Left forelimb (tissue), 1 donor: Measurements from ENCODE around the gene MED9.
"Not testable (repeated sequence)": the region's sequence is repeated elsewhere in the genome, so short reads cannot be mapped to it uniquely, and the experiment has no call there.

ENCODE experiments used
- DNase-seq: peaks from one replicate; pipeline ENCODE4 v3.0.0-alpha.2; 2018; ENCODE audit warnings: low spot score

Gene MED9

DNA sequence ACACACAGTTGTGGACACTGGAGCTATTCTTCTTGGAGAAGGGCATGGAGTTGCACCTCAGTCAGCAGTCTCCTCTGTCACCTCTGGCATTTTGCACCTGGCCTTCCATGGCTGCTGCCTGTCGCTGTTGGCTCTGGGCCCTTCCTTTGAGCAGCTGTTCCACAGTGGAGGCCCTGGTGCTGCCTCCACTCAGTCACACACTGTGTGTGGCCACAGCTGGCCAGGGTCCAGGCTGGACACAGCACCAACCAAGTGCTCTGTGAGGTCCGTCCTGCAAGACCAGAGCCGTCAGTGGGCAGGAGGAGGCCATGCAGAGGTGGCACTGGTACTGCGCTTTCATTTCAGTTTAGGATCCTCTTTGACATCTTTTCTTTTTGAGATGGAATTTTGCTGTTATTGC lies 21.6 kb upstream of the MED9 start:
- no peak for DNase-seq

DNA sequence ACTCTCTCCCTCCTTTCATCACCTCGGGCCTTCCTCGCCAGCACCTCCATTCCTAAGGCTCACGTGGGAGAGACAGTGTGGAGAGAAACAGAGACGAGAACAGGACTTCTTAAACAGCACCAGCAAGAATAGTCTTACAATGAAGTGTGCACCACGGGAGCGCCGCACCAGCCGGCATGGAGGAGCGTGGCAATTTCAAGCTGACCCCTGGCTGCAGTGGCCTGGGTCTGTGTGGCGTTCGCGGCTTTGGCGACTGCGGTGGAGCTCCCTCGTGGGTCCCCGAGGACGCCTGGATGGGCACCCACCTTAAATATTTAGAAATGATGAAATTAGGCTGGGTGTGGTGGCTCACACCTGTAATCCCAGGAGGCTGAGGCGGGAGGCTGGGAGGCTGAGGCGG lies 20.5 kb upstream of the MED9 start:
- no peak for DNase-seq

DNA sequence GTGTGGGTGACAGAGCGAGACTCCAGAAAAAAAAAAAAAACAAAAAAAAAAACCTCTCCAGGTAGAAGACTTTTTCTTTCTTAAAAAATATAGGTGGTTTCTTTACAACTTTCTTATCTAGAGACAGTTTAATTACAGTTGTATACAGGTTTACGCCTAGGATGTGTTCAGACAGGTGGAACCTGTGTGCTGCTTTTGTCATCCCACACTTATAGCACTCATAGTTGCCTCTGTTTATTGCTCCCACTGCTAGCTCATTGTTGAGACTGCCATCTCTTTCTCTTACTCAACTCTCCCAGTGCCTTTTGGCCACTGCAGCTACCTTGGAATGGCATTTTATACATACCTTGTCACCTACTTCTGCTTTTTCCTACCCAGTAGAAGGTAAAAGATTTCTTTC lies 19.1 kb upstream of the MED9 start:
- DNase-seq: no peak

DNA sequence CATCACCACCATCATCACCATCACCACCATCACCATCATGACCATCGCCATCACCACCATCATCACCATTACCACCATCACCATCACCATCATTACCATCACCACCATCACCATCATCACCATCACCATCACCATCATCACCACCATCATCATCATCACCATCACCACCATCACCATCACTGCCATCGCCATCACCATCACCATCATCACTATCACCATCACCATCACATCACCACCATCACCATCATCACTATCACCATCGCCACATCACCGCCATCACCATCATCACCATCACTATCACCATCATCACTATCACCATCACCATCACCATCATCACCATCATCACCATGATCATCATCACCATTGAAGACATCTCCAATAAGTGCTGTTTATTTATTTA lies 16.8 kb upstream of the MED9 start:
- no peak for DNase-seq

DNA sequence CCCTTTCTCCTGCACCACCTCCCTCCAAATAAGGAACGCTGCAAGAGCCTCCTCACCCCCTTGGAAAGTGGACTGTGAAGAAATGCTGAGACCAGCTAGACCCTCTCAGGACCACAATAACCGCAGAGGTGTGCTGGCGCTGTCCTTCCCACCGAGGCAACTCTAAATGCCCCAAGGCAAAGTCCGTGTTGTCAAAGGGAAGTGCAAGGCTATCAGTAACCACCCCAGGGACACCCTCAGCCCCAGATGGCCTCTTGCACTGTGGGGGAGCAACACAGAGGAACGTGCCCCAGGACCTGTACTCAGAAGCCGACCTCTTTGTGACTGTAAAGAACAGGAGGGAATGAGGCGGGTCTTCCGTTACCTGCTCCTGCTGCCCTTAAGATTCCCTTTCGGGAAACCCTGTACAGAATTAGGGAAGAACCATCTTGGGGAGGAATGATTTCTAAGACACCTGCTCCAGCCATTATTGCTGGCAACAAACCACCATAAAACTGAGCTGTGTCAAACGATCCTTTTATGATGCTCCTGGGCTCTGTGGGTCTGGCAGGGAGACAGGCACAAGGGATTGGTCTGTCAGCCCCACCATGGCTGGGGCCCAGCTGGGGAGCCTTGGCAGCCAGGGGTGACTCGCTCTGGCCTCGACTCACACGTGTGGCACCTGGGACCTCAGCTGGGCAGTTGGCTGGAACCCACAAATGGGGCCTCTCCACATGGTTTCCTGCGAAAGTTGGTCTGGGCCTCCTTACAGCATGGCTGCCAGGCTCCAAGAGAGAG lies 14.6 kb upstream of the MED9 start:
- no peak for DNase-seq

DNA sequence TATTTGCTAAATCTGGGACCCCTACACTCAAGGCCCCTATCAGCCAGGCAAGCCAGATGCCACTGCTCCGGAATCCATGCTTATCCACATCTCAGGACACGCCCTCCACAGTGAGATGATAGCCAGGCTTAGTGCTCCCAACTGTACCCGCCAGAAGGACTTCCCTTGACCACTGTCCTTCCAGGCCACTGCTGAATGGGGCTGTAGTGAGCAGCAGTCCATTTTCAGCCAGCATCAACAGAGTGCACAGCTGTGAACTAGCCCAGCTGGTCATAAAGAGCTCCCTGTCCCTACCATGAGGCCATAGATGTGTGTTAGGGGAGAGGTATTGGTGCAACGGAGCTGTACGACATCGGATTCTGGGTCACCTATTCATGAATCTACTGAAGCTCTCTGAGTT lies 13.0 kb upstream of the MED9 start:
- no peak for DNase-seq

DNA sequence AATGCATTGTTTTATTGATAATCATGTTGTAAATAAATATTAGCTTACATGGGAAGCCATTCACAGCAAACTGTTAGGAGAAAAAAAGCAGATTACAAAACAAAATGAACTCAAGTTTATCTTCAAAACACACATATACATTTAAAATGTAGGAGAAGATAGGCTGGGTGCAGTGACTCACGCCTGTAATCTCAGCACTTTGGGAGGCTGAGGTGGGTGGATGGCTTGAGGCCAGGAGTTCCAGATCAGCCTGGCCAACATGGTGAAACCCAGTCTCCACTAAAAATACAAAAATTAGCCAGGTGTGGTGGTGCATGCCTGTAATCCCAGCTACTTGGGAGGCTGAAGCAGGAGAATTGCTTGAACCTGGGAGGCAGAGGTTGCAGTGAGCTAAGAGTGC lies 10.9 kb upstream of the MED9 start:
- not testable (repeated sequence) for DNase-seq

DNA sequence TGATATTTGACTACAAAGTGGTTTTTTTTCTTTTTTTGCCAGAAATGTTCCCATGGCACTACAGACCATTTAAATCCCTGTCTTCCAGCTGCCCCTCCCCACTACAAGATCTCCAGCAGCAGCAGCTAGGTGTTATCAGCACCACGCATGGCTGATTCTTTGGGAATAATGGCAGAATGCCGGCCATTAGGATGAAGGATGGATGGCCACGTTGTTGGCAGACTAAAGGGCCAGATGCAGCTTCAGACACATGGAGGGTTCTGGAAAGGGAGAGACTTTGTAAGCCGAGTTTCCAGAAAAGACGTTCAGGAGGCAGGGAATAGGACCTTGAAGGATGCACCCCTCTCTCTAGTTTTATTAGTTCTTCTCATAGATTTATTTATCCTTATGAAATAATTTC lies 10.3 kb upstream of the MED9 start:
- DNase-seq: no peak

DNA sequence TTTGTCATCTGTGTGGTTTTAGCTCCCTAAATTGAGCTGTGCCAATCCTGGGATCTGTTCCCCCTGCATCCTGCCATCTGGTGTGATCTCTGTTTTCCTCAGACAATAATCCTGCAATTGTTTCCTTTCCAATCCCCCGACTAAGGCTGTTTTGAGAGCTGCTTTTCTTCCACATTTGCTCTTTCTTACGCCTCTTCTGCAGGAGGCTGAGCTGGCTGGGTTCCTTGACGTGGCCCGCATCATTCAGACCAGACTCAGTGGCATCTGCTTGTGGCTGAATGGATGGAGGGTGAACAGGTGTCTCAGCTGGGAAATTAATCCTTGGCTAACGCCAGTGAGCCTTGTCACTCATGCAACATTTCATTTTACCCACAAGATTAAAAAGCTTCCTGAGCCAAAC lies 9.8 kb upstream of the MED9 start:
- DNase-seq: no peak

DNA sequence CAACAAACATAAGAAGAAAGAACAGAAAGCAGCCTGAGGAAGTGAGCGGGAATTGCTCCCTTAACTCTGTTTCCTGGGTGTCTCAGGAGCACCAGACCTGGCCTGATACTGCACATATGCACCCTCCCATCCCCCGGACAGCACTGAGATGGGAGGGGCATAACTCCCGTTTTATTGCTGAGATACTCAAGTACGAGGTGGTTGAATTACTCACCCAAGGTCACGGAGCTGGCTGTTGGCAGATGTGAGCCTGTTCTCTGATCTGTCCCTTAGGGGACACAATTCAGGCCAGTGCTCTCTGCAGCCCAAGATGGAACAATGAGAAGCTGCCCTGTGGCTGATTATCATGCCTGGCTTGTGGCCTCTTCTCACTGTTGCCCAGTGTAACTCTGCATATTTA lies 9.1 kb upstream of the MED9 start:
- DNase-seq: no peak

DNA sequence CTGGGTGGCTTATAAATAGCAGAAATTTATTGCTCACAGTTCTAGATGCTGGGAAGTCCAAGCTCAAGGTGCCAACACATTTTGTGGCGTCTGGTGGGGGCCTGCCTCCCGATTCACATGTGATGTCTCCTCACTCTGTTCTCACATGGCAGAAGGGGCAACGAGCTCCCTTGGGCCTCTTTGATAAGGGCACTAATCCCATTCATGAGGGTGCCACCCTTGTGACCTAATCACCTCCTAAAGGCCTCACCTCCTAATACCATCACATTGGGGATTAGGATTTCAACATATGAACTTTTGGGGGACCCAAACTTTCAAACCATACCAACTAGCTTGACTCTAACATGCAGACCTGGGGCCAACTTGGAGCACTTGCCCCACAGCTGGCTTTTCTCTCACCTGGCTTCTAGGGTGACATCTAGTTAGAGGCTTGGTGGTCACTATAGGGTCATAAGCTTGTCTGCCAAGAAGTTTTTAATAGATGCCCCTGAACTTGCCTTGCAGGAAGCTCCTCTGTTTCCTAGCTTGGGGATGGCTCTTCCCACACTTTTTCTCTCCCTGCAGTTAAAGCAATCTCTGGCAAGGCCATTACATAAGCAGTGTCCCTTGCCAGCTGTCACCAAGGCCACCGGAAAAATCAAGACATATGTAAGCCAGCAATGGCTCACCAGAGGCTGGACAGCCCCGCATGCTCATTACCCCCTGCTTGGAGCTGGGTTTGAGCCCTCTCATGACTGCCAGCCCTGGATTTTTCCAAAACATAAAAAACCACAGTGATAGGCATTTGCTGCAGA lies 8.4 kb upstream of the MED9 start:
- DNase-seq: no peak

DNA sequence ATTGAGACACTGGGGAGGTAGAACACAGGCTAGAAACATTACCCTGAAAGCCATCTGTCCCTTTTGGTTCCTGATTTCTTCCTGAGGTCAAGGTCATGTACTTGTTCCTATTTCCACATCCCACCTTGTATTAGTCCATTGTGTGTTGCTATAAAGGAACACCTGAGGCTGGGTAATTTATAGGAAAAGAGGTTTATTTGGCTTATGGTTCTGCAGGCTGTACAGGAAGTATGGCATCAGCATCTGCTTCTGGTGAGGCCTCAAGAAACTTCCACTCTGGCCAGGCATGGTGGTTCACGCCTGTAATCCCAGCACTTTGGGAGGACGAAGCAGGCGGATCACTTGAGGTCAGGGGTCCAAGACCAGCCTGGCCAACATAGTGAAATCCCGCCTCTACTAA lies 7.4 kb upstream of the MED9 start:
- DNase-seq: no peak

DNA sequence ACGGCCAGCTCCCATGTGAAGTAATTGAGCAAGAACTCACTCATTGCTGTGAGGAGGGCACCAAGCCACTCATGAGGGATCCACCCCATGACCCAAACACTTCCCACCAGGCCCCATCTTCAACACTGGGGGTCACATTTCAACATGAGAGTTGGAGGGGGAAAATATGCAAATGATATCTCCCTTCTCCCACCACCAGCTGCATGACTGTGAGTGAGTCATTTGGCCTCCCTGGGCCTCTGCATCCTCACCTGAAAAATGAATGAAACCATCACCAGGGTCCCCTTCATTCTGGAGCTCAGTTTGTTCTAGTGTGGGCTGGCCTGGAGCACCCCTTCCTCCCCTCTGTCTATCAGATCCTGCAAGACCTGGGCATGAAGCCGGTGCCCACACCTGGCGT lies 6.8 kb upstream of the MED9 start:
- no peak for DNase-seq

DNA sequence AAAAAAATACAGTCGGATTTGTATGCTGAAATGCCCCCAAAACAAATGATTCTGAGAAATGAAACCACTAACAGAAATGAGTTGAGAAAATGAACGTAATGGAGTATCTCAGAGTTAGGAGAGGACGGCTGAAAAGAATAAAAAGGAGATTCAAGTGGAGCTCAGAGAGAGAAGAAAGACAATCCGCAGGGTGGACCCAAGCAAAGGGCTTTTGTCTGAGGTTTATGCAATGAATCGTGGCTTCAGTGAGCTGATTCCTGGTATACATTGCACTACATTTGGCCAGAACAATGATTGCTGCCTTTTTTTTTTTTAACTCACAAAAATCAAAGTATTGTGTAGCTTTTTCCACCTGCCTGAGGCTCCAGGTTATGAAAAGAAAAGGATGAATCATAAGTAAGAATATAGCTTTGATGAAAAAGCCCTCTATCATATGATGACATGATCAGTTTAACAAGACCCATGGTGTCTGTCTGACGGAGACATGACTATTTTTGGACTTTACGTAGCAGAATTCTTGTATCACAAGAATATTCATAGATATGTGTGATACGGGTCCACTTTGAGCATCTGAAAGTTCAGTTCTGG lies 4.4 kb upstream of the MED9 start:
- no peak for DNase-seq

DNA sequence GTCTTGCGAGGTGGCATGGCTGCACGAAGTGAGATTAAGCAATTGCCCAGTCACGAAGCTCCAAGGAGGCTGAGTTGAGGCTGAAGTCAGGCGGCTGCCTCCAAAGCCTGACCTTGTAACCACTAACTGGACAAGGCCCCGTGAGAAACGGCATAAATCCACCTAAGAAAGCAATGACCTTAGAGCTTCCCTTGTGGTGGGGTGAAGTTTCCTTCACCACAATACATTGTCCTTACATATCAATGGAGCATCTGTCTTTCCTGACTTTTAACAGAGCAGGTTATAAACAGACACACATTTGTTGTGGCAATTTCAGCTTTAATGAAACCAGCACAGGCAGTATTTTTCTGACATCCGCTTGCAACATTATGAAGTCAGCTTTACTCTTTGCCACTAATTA lies 2.5 kb upstream of the MED9 start:
- no peak for DNase-seq

DNA sequence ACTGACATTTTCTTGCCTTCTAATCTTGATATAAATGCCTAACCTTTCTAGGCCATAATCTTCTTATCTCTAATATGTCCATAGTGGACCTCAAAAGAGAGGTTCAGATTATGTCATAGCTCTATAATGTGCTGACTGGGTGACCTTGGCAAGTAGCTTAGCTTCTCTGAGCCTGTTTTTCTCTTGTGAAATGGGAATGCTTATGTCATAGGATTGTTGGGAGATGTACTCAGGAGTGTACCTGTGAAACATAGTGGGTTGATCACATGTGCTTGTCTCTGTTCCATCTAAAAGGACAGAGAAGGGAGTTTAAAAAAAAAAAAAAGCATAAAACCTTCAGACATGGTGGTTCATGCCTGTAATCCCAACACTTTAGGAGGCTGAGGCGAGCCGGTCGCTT lies 2.4 kb downstream of the MED9 start:
- DNase-seq: no peak

DNA sequence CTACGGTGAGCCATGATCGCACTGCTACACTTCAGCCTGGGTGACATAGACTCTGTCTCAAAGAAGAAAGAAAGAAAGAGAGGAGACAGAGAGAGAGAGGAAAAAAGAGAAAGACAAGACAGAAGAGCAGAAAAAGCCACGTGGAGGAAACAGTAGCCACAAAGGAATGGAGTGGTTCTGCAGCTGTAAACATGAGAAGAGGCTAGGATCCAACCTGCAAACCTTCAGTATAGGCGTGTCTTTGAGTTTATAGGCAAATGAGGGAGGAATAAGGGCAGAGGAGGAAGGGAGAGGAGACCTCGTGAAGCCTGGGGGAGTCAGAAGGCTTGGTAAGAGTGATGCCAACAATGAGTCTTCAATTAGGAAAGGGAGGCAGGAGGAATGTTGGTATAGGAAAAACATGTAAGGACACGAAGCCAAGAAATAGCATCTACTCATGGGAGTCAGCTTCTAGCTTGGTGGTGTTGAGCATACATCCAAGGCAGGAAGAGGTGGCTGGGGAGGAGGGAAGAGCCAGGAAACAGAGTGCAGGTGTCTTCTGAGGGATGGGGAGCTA lies 3.9 kb downstream of the MED9 start:
- DNase-seq: no peak

DNA sequence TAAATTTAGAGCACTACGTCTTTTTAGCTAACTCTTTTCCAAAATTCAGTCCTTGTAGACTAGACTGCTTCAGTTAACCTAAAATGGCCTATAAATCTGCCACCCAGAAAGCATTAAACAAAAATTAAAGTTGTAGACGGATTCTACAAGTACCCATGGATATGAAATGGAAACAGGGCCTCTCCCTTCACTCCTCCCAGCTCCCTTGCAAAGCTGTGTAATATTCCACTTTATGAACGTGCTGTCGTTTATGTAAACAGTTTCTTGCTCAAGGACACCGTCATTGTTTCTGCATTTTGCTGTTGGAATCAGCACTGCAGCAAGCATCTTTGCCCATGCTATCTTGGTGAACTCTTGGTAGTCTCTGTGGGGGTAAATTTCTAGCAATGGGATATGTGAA lies 5.1 kb downstream of the MED9 start:
- DNase-seq: no peak

DNA sequence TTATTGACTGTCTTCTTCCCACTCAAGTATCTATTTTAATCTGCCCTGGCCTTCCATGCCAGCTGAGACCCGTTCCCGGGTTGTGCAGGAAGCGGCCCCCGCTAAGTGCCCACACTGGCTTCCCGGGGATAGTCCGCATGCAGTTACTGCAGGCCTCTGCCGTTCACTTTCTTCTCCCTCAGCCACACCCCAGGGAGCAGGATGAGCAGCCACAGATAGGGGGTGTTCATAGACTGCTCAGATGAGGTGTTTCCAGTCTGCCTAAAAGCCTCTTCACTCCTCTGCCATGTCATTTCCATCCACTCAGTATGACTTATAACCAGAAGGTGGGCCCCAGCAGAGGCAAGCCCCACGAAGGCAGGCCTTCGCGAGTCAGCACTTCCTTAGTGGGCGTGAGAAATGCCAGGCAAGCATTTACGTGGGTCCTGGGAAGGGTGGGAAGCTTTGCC lies 7.7 kb downstream of the MED9 start:
- no peak for DNase-seq

DNA sequence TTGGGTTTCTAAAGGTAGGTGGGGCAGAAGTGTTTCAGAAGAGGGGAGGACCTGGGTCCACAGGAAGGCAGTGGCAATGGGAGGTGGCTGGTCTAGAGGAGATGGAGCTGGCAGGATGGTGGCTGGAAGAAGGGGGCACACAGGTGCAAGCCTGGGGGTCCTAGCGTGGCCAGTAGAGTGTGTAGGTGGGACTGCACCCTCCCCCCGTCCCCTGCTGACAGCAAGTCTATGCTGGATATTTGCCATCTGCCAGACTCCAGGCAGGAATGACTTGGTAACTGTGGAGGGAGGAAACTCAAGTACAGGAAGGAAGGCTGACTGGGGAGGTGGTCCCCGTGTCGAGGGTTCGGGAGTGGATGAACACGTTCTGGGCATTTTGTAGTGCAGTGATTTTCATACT lies 8.6 kb downstream of the MED9 start:
- DNase-seq: no peak

DNA sequence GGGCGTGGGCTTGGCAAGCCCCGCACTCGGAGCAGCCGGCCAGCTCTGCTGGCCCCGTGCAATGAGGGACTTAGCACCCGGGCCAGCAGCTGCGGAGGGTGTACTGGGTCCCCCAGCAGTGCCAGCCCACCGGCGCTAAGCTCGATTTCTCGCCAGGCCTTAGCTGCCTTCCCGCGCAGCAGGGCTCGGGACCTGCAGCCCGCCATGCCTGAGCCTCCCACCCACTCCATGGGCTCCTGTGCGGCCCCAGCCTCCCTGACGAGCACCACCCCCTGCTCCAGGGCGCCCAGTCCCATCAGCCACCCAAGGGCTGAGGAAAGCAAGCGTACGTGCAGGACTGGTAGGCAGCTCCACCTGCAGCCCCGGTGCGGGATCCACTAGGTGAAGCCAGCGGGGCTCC lies 9.6 kb downstream of the MED9 start:
- not testable (repeated sequence) for DNase-seq

DNA sequence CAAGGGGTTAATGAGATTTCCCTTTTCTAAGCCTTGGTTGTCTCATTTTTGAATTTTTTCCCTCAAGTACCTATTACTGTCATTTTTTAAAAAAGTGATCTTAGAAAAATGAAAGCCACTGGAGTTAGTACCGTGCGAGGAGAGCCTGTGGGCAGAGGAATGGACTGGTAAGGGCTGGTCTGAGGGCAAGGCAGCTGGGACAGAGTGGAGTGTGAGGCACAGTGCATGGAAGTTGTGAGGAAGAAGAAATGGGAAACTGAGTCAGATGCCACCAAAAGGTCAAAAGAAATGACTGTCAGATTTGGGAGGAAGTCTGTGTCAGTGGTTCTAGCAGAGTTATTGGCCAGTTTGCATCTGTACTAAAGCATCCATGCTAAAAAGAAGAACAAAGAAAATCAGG lies 11.2 kb downstream of the MED9 start:
- DNase-seq: no peak

DNA sequence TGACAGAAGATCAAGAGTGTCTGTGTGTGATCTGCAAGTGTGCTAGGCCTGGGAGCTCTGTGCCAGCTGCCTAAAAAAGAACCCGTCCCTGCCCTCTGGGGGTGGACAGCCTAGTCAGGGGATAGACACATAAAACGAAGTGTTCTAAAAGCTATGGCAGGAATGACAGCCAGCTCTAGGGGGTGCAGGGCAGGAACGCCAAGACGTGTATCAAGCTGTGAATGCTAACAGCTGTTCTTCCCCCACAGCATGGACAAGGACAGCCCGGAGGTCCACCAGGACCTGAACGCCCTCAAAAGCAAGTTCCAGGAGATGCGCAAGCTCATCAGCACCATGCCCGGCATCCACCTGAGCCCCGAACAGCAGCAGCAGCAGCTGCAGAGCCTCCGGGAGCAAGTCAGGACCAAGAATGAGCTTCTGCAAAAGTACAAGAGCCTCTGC lies 14.3 kb downstream of the MED9 start:
- no peak for DNase-seq
